ENCODE data around the gene PCSK6.

- TF ChIP-seq POLR2A (IDR thresholded peaks at IDR 0.05; ENCODE audit: low read length) (no peak), GATA1 (IDR thresholded peaks at IDR 0.05; ENCODE audit: low read depth, low read length) (no peak)
Observed at GRCh38 chr15:101276501-101277037, 212.9 kb downstream of the PCSK6 start.

Data from erythroblast (primary cell).